Body of pancreas (tissue), 4 donors: Measurements from ENCODE around the gene AGAP1. TPM values are rescaled to one million over a fixed set of nuclear protein-coding genes. Genes with fewer than 3 reads are reported as not detected.

Source experiments
- ATAC-seq: fragments of 150-250 bp; one replicate; pipeline ENCODE4 v1.9.1; 2016
- DNase-seq, 4 donors: peaks; one replicate each; pipeline ENCODE4 v3.0.0-alpha.2; 2019
- H3K27ac ChIP-seq, 4 donors: fragments of 200-600 bp; sonication (generic); 1 replicate in 3 of 4; 2 replicates in 1 of 4; pipeline versions ENCODE4 v1.5.1 to v1.6.1; 2016 to 2019; ENCODE audit warnings: mild to moderate bottlenecking in 1 of 4, mixed read lengths in 1 of 4, moderate library complexity in 1 of 4
- H3K27me3 ChIP-seq, 2 donors: fragments of 200-600 bp; sonication (generic); one replicate each; pipeline ENCODE4 v1.6.0; 2016; ENCODE audit warnings: mild to moderate bottlenecking in 1 of 2
- H3K36me3 ChIP-seq, 2 donors: fragments of 200-600 bp; sonication (generic); replicated peaks in 1 of 2; 2 replicates each; pipeline ENCODE4 v1.5.1; 2016; ENCODE audit warnings: low read depth in 2 of 2; ENCODE audit not compliant: insufficient read depth in 1 of 2
- H3K4me1 ChIP-seq: fragments of 200-600 bp; sonication (generic); one replicate; pipeline ENCODE4 v1.6.0; 2016
- H3K4me3 ChIP-seq, 2 donors: fragments of 200-600 bp; sonication (generic); 1 replicate in 1 of 2; 2 replicates in 1 of 2; pipeline ENCODE4 v1.5.1; 2016 to 2019
- H3K9me3 ChIP-seq, 3 donors: fragments of 200-600 bp; sonication (generic); 1 replicate in 2 of 3; 2 replicates in 1 of 3; pipeline ENCODE4 v1.5.1; 2016
- POLR2A ChIP-seq, 3 donors: fragments of 450-650 bp; IDR thresholded peaks; one replicate each; pipeline ENCODE4 v1.6.1; 2016; ENCODE audit warnings: antibody characterized with exemption in 3 of 3, mild to moderate bottlenecking in 2 of 3
- WGBS, 2 donors: methylation state at CpG; one replicate each; pipeline ENCODE4 v1.1.5; 2017; 5-methylcytosine and 5-hydroxymethylcytosine counted together
- intact Hi-C: fragments of 100-400 bp; cut with DNase I; formaldehyde crosslinking; loops from one replicate; pipeline ENCODE4 v1.15.1; 2023
- total RNA-seq, 2 donors: library from RNA; depleted of rRNA; stranded (reverse); fragments of >200 nt; gene quantifications; one replicate each; pipeline ENCODE4 v1.1.0, GENCODE V29; 2016
- TF ChIP-seq, protein P1 (sequence below), 7 experiments: fragments of 450-650 bp in 4 of 7; fragments of 200-600 bp in 3 of 7; sonication (generic) in 3 of 7; IDR thresholded peaks; one replicate each; pipeline ENCODE4 v1.5.1; 2016 to 2019; ENCODE audit warnings: antibody characterized with exemption in 7 of 7

Gene AGAP1
- total RNA-seq, 2 donors from 2014 or later, result 21.3 to 32.6 TPM

DNA sequence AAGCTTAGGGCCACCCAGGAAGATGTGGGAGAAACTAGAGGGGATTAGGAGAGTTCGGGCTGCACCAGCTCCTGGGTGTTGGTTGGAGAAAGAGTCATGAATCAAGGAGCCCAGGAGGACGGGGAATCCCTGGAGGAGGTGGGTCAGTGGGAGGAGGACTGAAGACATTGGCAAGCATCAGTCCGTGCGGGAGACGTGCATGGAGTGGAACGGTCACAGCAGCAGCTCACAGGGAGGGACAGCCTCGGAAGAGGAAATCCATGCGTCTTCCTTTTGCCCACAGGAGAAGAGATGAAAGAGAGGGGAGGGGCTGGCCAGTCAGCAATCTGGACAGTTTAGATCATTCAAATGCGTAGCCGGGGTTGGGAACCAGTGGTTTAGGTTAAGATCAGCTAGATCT is 495.7 kb downstream of the AGAP1 start:
- Histone ChIP-seq H3K27ac (no peak overlapping the region), H3K36me3 (no peaks in the 10 kb centered on the region), H3K4me3 (no peak overlapping the region), H3K4me1 (no peaks in the 10 kb centered on the region), H3K9me3 (no peaks in the 10 kb centered on the region), H3K27me3 (no peaks in the 10 kb centered on the region)
- DNase-seq, result no peak
- WGBS, 2 donors, result 93 to 94% methylated on average over 10 of the region's 10 CpGs
- TF ChIP-seq POLR2A (IDR thresholded peaks at IDR 0.05), result no peak
- TF ChIP-seq, protein P1, sequence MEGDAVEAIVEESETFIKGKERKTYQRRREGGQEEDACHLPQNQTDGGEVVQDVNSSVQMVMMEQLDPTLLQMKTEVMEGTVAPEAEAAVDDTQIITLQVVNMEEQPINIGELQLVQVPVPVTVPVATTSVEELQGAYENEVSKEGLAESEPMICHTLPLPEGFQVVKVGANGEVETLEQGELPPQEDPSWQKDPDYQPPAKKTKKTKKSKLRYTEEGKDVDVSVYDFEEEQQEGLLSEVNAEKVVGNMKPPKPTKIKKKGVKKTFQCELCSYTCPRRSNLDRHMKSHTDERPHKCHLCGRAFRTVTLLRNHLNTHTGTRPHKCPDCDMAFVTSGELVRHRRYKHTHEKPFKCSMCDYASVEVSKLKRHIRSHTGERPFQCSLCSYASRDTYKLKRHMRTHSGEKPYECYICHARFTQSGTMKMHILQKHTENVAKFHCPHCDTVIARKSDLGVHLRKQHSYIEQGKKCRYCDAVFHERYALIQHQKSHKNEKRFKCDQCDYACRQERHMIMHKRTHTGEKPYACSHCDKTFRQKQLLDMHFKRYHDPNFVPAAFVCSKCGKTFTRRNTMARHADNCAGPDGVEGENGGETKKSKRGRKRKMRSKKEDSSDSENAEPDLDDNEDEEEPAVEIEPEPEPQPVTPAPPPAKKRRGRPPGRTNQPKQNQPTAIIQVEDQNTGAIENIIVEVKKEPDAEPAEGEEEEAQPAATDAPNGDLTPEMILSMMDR (IDR thresholded peaks at IDR 0.05), result no peak
- intact Hi-C loops, result no loop called here
- ATAC-seq, result no peak

GRCh38 chr2:235990344-235990743 is 496.5 kb downstream of the AGAP1 start:
- intact Hi-C loops, result no loop called here
- no peak overlapping the region for H3K27ac ChIP-seq
- H3K4me1 ChIP-seq, result no peaks in the 10 kb centered on the region
- H3K4me3 ChIP-seq, result no peak overlapping the region
- TF ChIP-seq POLR2A (IDR thresholded peaks at IDR 0.05), result no peak
- TF ChIP-seq, protein P1 (IDR thresholded peaks at IDR 0.05), result no peak
- no peak for ATAC-seq
- no peaks in the 10 kb centered on the region for H3K36me3 ChIP-seq
- no peaks in the 10 kb centered on the region for H3K9me3 ChIP-seq
- DNase-seq, result no peak
- no peaks in the 10 kb centered on the region for H3K27me3 ChIP-seq
- 89 to 97% methylated on average over 3 of the region's 3 CpGs for WGBS, 2 donors

DNA sequence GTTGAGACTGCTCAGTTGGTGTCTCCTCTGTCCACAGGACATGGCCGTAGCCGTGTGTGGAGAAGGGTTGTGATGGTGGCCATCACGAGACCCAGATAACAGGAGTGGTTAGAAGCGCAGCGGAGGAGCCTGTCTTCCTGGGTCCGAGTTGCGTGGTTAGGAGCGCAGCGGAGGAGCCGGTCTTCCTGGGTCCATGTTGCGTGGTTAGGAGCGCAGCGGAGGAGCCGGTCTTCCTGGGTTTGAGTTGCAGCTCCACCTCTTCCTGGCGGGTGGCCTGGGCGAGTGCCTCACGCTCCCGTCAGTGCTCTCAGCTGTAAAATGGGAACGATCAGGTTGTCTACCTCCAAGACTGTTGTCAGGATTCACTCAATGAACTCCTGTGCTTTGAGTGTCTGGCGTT is 498.2 kb downstream of the AGAP1 start:
- no peaks in the 10 kb centered on the region for H3K27me3 ChIP-seq
- intact Hi-C loops, result no loop called here
- H3K4me3 ChIP-seq, result no peak overlapping the region
- no peaks in the 10 kb centered on the region for H3K36me3 ChIP-seq
- no peak for ATAC-seq
- no peak overlapping the region for H3K27ac ChIP-seq
- 94 to 97% methylated on average over 19 to 20 of the region's 20 CpGs for WGBS, 2 donors
- TF ChIP-seq, protein P1 (IDR thresholded peaks at IDR 0.05), result no peak
- DNase-seq, result no peak
- H3K4me1 ChIP-seq, result no peaks in the 10 kb centered on the region
- H3K9me3 ChIP-seq, result no peaks in the 10 kb centered on the region

DNA sequence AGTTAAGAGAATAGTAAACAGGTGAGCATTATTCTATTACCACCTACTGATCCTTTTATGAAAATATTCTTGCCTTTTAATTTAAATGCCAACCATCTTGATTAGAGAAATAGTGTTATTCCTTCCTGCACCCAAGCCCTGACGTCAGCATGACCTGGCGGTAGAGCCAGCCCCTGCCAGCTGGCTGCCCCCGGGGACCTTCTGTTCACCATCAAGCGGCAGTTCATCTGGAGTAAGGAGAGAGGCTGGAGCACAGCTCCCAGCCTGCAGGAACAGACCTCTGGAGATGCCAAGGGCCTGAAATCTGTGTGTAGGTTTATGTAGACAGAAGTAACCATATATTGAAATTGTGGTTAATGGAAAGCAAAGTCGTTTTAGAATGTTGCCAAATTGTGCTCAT is 502.6 kb downstream of the AGAP1 start:
- H3K27ac ChIP-seq, result no peak overlapping the region
- intact Hi-C loops, result no loop called here
- 83 to 92% methylated on average over 5 of the region's 5 CpGs for WGBS, 2 donors
- no peak for TF ChIP-seq POLR2A (IDR thresholded peaks at IDR 0.05)
- TF ChIP-seq, protein P1 (IDR thresholded peaks at IDR 0.05), result no peak
- no peaks in the 10 kb centered on the region for H3K27me3 ChIP-seq
- no peaks in the 10 kb centered on the region for H3K36me3 ChIP-seq
- ATAC-seq, result no peak
- no peaks in the 10 kb centered on the region for H3K4me1 ChIP-seq
- DNase-seq, result no peak
- H3K4me3 ChIP-seq, result no peak overlapping the region
- H3K9me3 ChIP-seq, result no peaks in the 10 kb centered on the region

DNA sequence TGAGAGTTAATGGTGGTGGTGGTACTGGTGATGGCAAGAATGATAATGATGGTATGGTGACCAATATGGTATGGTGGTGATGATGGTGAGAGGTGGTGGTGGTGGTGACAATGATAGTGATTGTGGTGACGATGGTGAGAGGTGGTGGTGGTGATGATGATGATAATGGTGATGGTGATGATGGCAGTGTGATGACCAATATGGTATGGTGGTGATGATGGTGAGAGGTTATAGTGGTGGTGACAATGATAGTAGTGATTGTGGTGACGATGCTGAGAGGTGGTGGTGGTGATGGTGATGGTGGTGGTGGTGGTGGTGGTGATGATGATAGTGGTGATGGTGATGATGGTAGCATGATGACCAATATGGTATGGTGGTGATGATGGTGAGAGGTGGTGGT is 505.2 kb downstream of the AGAP1 start:
- ATAC-seq, result no peak
- TF ChIP-seq, protein P1 (IDR thresholded peaks at IDR 0.05), result no peak
- no peak for TF ChIP-seq POLR2A (IDR thresholded peaks at IDR 0.05)
- H3K36me3 ChIP-seq, result no peaks in the 10 kb centered on the region
- no peak overlapping the region for H3K4me3 ChIP-seq
- H3K27ac ChIP-seq, result no peak overlapping the region
- no peaks in the 10 kb centered on the region for H3K27me3 ChIP-seq
- H3K4me1 ChIP-seq, result no peaks in the 10 kb centered on the region
- no peak for DNase-seq
- H3K9me3 ChIP-seq, result no peaks in the 10 kb centered on the region
- WGBS, 2 donors, result 91 to 97% methylated on average over 2 of the region's 2 CpGs
- intact Hi-C loops, result no loop called here
